GM21717 (cell line): Measurements from ENCODE around the gene PIK3C3.
"Not testable (repeated sequence)": the region's sequence is repeated elsewhere in the genome, so short reads cannot be mapped to it uniquely, and the experiment has no call there.

Experiments used
- ATAC-seq: cut with Tn5 transposase; IDR thresholded peaks from one replicate; pipeline ENCODE4 v1.9.1; 2021; ENCODE audit warnings: mild to moderate bottlenecking, moderate library complexity; ENCODE audit not compliant: unreplicated experiment

The PIK3C3 gene

GRCh38 chr18:41965634-41966255 is 10.7 kb downstream of the PIK3C3 start:
- no peak for ATAC-seq

- ATAC-seq = no peak
These were observed 11.9 kb downstream of the PIK3C3 start for GRCh38 chr18:41966943-41967342.

DNA sequence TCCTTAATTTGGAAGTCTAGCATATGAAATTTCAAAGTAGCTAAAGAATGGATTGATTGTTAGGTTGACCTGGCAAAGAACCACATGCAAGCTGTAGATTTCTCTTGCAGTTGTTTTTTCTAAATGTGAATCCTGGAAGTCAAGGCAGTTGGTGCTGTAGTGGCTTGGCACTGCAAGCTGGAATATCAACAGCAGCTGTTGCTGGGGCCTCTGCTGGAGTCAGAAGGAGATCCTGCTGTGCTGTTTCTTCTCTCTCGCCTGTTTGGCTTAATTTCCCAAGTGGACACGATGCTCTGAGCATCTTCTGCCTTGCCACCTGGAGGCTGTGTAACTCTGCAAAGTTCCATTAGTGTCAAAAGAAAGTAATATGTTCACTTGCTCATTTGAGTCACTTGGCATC is 12.6 kb downstream of the PIK3C3 start:
- ATAC-seq = no peak

DNA sequence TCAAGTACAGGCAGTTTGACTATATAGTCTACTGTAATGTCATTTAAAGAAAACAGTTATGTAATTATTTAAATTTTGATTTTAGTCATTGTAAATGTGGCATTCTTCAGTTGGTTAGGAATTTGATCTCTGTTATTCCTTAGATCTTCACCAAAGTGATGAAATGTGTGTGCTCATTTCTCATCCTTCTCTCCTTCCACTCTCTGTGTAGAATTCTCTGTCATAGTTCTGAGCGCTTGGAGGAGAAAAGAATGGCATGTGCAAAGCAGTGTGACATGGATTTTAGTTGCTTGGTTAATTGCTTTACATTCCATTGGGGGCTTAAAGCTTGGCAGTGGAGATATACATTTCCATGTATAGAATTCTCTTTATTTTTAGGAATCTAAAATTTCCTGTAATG is 14.8 kb downstream of the PIK3C3 start:
- ATAC-seq = no peak

DNA sequence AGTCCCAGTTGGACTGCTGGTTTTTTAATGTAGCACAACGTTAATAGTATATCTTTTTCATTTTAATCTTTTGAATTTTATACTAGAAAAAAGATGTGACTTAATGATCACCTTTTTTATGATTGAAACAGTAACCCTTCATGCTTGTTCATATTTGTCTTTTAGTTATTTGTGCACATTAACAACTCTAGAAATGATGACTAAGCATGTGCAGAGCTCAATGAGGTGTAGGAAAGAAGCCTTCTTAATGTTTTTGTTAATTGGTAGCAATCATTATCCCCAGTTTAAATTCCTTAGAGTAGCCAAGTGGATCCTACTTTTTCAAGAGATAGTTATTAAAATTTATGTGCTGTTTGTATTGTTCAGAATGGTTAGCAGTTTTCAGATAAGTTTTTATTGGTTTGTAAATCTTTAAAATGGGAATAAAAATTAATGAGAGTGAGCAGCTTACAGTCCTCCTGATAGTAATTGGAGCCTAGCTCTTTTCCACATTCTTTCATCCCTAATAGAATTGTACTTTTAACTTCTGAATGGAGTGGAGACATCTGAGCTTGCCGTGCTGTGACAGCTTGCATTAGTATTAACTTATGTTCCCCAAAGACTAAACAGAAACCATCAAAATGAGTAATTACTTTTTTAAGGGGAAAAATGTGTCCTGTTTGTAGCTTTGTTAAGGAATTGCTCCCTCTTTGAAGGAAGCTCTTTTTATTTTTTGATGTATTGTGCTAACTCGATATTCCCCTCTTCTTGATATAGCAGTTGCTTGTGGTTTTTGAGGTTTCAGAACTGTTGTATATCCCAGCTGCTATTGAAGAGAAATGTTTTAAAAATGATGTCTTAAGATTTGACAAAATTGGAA is 17.3 kb downstream of the PIK3C3 start:
- no peak for ATAC-seq

GRCh38 chr18:41973983-41974382 is 18.9 kb downstream of the PIK3C3 start:
- no peak for ATAC-seq

- ATAC-seq = no peak
These were observed 19.8 kb downstream of the PIK3C3 start for GRCh38 chr18:41974796-41975201.

DNA sequence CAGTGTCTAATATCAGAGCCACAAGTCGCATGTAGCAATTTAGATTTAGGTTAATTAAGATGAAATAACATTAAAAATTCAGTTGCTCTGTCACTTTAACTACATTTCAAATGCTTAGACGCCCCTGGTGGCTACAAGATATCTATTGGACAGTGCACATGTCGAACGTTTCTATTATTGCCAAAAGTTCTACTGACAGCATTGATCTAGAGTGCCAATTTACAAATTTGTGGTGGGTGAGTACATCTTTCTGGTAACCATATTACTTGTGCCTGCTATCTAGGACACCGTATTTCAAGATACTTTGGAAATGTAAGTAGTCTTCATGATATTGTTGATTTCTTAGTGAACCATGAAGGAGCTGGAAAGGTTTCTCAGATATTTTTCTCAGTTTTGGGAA is 20.2 kb downstream of the PIK3C3 start:
- ATAC-seq = no peak

DNA sequence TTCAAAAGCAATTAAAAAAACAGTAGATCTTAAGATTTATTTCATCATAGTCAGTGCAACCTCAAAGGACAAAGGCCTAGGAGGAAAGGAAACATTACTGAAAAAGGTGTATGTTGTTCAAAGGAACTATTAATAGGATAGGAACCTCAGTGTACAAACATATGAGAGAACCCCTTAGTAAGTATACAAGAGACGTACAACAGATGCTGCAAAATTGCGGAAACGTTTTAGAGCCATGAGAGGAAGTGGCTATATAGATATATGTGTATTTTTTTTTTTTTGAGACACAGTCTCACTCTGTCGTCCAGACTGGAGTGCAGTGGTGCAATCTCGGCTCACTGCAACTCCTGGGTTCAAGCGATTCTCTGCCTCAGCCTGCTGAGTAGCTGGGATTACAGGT is 22.2 kb downstream of the PIK3C3 start:
- ATAC-seq = no peak

DNA sequence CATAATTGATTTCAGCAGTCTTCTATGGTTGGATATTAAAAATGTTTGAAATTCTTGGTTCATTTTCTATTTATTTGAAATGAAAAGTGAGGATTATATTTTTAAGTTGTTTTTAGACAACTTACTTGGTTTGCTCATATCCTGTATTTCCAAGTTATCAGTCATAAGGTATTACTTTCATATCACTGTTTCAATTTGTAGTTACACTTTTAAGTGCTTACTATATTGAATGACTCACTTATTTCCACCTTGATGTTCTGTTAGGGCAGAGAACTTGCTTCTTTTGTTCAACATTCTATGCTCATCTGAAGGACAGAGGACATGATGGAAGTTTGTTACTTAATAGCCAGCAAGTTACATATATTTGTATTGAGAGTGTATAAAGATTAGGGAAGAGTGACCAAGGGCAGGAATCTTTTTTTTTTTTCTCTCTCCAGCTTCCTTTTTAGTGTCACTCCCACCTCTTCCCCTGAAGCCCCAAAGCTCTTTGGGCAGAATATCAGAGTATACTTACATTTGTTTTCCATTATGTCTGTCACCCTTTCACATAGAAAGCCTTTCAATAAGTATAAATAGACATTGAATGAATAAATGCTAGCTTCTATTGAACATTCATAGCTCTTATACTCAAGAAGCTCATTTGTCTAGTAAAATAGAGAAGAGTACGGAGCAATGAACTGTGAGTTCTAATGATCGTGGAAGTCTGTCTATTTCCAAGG is 28.1 kb downstream of the PIK3C3 start:
- ATAC-seq = peak; percentile 98

DNA sequence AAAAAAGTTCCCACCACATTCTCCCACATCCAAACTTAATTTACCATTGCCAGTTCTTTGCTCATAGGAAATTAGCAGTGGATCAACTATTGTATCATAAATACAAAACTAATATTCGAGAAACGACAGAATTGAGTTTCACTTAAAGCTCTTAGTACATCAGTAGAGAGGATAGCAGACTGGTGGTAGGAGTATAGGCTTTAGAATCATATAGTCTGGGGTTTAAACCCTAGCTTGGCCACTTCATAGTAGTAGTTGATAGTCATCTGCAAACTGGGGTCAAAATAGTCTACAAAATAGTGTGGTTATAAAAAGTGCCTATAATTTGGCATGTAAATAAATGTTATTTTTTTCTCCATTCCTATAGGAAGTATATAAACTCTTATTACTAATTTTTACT is 30.9 kb downstream of the PIK3C3 start:
- ATAC-seq = no peak

DNA sequence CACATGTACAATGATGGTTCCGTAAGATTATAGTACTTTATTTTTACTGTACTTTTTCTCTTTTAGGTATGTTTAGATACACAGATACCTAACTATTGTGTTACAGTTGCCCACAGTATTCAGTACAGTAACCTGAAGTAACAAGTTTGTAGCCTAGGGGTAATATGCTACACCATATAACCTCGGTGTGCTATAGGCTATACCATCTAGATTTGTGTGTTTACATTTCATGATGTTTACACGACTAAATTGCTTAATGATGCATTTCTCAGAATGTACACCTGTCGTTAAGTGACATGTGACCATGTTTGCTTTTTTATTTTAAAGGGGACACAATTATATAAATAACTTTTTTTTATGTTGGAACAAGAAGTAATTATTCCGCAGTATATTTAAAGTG is 34.5 kb downstream of the PIK3C3 start:
- ATAC-seq = no peak

- peak; percentile 76 for ATAC-seq
These were observed 37.0 kb downstream of the PIK3C3 start for GRCh38 chr18:41992066-41992465.

DNA sequence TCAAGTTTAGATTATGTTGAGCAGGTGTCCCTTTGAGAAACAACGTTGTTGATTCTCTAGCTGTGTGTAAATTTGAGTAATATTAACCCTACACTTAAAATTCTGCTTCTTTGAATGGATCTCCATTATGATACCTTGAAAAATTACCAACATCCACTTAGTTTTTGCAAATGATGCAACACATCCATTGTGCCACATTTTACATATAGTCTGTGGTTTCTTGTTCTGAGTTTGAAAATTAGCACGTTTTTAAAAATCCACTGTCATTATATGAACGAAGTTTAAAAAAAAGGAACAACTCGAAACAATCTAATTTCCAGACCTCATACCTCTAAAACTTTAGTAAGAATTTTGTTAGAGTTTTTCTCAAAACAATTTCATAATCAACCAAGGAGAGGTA is 37.7 kb downstream of the PIK3C3 start:
- ATAC-seq = no peak

DNA sequence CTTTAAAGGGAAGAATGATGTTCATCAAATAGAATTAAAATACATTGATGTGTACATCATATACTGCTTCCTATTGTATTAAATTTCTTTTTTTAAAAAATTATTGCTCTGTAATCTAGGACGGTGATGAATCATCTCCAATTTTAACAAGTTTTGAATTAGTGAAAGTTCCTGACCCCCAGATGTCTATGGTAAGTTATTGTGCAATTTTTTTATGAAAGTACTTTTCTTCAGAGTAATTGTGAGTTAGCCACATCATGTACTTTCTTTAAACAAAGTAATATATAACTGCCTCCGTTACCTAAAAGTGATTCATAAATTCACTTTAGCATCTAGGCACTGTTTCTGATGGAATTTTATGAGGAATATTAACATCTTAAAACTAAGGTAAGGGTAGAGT is 38.1 kb downstream of the PIK3C3 start:
- no peak for ATAC-seq

DNA sequence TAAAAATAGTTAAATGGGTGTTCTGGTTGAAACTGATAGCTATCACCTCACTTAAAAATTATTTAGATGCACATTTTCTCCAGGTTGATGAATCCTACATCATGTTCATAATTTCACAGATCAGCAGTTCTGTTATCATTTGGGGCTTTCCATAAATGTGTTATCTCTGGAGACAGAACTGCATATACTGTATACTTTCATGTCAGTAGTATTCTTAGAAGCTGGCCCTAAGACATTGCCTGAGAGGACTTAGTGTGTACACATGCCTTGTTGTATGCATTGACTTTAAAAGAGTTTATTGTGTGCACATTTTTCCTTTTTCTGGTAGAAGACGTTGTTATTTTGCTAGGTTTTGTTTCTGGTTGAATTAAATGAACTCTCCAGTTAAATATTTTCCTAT is 41.0 kb downstream of the PIK3C3 start:
- no peak for ATAC-seq

- no peak for ATAC-seq
These were observed 44.7 kb downstream of the PIK3C3 start for GRCh38 chr18:41999751-42000150.

DNA sequence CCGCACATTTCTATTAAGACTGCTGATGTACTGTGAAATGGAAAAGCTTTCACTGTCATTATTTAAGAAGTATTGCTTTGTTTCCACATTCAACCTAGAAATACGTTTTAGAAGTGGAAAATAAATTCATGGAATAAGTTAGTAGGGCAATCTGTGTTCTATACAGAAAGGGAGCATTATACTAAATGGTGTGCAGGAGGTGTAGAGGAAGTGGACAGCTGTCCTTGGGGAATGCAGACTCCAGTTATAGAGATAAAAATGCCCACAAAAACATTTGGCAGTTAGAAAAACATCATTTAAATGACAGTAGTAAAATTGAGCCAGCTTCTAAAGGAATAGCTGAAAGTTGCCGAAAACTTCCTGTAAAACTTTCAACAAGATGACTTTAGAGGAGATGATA is 46.8 kb downstream of the PIK3C3 start:
- ATAC-seq = no peak

DNA sequence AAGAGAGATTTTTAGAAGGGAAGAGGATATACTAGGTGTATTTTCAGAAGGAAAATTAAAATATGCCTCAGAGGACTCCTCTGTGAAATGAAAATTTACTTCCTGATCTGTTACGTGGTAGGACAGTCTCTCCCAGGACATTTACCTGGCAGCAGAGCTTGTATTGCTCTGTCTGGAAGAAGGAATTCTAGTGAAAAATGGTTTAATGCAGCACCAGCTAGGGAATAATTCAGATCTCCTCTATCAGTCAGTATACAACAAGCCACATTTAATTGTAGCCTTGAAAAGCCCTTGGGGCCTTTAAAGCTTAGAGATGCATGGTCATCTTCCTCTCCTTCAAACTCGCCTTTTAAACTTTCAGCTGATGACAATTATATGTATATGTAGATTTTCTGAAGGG is 49.6 kb downstream of the PIK3C3 start:
- no peak for ATAC-seq

GRCh38 chr18:42005782-42006181 is 50.7 kb downstream of the PIK3C3 start:
- no peak for ATAC-seq

GRCh38 chr18:42009457-42009856 is 54.4 kb downstream of the PIK3C3 start:
- ATAC-seq = not testable (repeated sequence)

DNA sequence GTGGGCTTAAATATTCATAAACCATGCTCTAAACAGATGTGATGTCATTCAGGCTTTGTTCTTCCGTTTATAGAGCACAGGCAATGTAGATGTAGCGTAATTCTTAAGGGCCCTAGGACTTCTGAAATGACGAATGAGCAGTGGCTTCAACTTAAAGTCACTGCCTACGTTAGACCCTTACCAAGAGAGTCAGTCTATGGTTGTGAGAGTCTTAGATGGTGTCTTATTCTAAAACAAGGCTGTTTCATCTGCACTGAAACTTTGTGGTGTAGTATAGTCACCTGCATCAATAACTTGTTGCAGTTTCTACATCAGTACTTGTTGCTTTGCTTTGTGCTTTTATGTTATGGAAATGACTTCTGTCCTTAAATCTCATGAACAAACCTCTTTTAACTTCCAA is 56.0 kb downstream of the PIK3C3 start:
- peak; percentile 100 for ATAC-seq
